Measurements from ENCODE around the gene ACER1. TPM values are rescaled to one million over a fixed set of nuclear protein-coding genes. Genes with fewer than 3 reads are reported as not detected.
"Not testable (repeated sequence)": the region's sequence is repeated elsewhere in the genome, so short reads cannot be mapped to it uniquely, and the experiment has no call there.

ACER1 gene
- total RNA-seq, 1 donor from 2014 or later = not detected

- intact Hi-C loops (cut with DNase I) = no loop called here
- no peaks in the 10 kb centered on the region for H3K36me3 ChIP-seq
These were observed 20.8 kb upstream of the ACER1 start for GRCh38 chr19:6354098-6354674.

DNA sequence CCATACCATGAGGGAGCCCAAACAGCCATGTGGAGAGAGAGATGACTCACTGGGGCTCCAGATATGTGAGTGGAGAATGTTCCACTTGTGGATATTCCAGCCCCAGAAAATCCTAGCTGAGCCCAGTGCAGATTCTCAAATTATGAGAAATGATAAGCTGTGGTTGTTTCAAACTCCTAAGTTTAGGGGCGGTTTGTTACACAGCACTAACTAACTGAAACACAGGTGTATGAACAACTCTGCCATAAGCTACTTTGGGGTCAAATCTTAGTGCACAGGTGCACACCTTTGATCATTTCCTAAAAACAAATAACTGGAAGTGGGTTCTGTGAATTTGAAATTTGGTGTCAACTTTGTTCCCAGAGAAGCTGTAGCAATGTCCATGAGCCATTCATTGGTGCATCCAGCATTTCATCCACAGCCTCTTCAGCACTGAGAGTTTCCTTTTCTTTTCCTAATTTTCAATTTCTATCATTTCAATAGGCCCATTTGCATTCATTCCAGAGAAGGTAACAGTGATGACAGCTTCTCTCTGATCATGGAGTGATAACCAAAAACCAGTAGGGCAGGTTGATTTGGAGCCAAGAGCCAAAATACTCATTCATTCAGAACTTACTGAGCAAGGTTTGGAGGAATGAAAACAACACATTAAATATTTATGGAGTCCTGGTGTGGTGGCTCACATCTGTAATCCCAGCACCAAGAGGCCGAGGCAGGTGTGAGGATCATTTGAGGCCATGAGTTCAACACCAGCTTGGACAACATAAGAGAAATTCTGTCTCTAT, 19.2 kb upstream of the ACER1 start:
- H3K9me3 ChIP-seq = no peaks in the 10 kb centered on the region
- TF ChIP-seq CTCF (IDR thresholded peaks at IDR 0.05) = no peak
- H3K36me3 ChIP-seq = no peaks in the 10 kb centered on the region
- H3K4me3 ChIP-seq = no peak overlapping the region
- H3K4me1 ChIP-seq = no peaks in the 10 kb centered on the region
- DNase-seq (no peak), ATAC-seq (no peak)
- H3K27me3 ChIP-seq (ENCODE audit: low read depth) = no peaks in the 10 kb centered on the region
- intact Hi-C loops (cut with DNase I) = no loop called here
- no peak overlapping the region for H3K27ac ChIP-seq

More at GRCh38 chr19:6354098-6354674, 20.8 kb upstream of the ACER1 start:
- DNase-seq = no peak
- Histone ChIP-seq H3K4me1 (no peaks in the 10 kb centered on the region), H3K27ac (no peak overlapping the region), H3K4me3 (no peak overlapping the region), H3K9me3 (no peaks in the 10 kb centered on the region), H3K27me3 (ENCODE audit: low read depth) (no peaks in the 10 kb centered on the region)
- ATAC-seq = no peak
- TF ChIP-seq CTCF (IDR thresholded peaks at IDR 0.05) = peak; percentile 48

DNA sequence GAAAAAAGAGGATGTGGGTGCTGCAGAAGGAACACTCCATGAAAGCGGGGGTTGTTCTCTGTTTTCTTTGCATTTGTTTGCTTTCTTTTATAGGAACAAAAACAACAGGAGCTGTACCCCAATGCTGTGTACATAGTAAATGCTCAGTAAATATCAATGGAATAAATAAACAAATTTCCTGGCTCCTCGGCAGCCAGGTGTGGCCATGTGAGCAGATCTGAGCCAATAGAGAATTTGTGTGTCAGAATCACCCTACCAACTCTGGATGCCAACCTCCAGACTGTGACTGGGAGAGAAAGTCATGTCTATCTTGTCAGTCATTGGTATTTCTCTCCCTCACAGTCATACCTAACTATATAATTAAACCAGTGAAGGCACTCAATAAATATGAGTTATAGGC, 17.3 kb upstream of the ACER1 start:
- no peak for TF ChIP-seq CTCF (IDR thresholded peaks at IDR 0.05)
- no peaks in the 10 kb centered on the region for H3K27me3 ChIP-seq (ENCODE audit: low read depth)
- ATAC-seq = no peak
- H3K27ac ChIP-seq = no peak overlapping the region
- no peaks in the 10 kb centered on the region for H3K4me1 ChIP-seq
- DNase-seq = no peak
- no peak overlapping the region for H3K4me3 ChIP-seq
- no peaks in the 10 kb centered on the region for H3K9me3 ChIP-seq
- intact Hi-C loops (cut with DNase I) = no loop called here
- H3K36me3 ChIP-seq = no peaks in the 10 kb centered on the region

- H3K9me3 ChIP-seq; intact Hi-C loops (cut with DNase I); H3K27ac ChIP-seq; DNase-seq; H3K4me3 ChIP-seq; H3K36me3 ChIP-seq; H3K27me3 ChIP-seq (ENCODE audit: low read depth); ATAC-seq; H3K4me1 ChIP-seq: not testable (repeated sequence)
These were observed 15.9 kb upstream of the ACER1 start for GRCh38 chr19:6349271-6349670.

- no peaks in the 10 kb centered on the region for H3K9me3 ChIP-seq
- H3K27me3 ChIP-seq (ENCODE audit: low read depth) = no peaks in the 10 kb centered on the region
- ATAC-seq (no peak), DNase-seq (no peak)
- no peaks in the 10 kb centered on the region for H3K36me3 ChIP-seq
- H3K27ac ChIP-seq = no peak overlapping the region
- no peak for TF ChIP-seq CTCF (IDR thresholded peaks at IDR 0.05)
- intact Hi-C loops (cut with DNase I) = no loop called here
- H3K4me3 ChIP-seq = no peak overlapping the region
- no peaks in the 10 kb centered on the region for H3K4me1 ChIP-seq
These were observed 10.1 kb upstream of the ACER1 start for GRCh38 chr19:6343462-6343861.

- no peak for TF ChIP-seq CTCF (IDR thresholded peaks at IDR 0.05)
- Histone ChIP-seq H3K27me3 (ENCODE audit: low read depth) (no peaks in the 10 kb centered on the region), H3K9me3 (no peaks in the 10 kb centered on the region), H3K36me3 (no peaks in the 10 kb centered on the region), H3K27ac (no peak overlapping the region), H3K4me3 (no peak overlapping the region), H3K4me1 (no peaks in the 10 kb centered on the region)
- ATAC-seq = no peak
- intact Hi-C loops (cut with DNase I) = no loop called here
- no peak for DNase-seq
These were observed 7.2 kb upstream of the ACER1 start for GRCh38 chr19:6340493-6341201.

Data from lower lobe of right lung (tissue), 2 donors.